Ovary (tissue), 3 donors: Measurements from ENCODE around the gene GPR162.

Source experiments
- CTCF ChIP-seq, 3 donors: fragments of 450-650 bp in 2 of 3; fragments of 200-600 bp in 1 of 3; IDR thresholded peaks; one replicate each; pipeline versions ENCODE4 v1.5.1 to v1.8.0; 2016 to 2022; ENCODE audit warnings: antibody characterized with exemption in 3 of 3, mild to moderate bottlenecking in 1 of 3
- POLR2A ChIP-seq: fragments of 450-650 bp; IDR thresholded peaks from one replicate; pipeline ENCODE4 v1.6.1; 2017; ENCODE audit warnings: antibody characterized with exemption, mild to moderate bottlenecking, moderate library complexity
- donor health status: DM: no; HTN: no; CAD: no.

DNA sequence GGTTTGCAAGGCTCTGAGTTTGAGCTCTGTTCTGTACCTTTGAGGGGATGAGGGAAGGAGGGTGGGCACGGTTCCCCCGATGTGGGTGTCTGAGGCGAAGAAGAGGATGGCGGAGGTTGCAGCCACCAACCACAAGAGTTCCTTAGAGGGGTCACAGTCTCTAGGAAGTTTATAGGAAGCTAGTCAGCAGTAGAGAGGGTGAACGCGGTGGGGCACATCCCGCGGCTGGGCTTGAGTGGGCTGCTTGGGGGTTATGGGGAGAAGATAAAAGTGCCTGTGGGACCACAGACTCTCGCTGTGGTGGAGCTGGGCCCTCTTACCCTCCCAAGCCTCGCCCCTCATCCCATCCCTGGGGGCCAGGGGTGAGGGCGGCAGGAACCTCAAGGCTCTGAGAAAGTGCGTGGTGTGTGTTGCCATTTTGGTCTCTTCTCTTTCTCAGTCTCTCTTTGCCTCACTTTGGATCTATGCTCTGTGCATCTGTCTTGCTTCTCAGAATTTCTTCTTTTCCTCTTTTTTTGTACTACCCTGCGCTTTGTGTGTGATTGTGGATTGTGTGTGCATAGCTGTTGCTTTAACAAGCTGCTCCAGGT, 29.6 kb upstream of the GPR162 start:
- TF ChIP-seq CTCF (IDR thresholded peaks at IDR 0.05), result no peak
- TF ChIP-seq POLR2A, result no peak
